ENCODE measurements around the gene HIPK4. TPM values are rescaled to one million over a fixed set of nuclear protein-coding genes. Genes with fewer than 3 reads are reported as not detected.

HIPK4 gene
- total and polyA plus RNA-seq, 2 of the 4 experiments (the other 2 are of a cell fraction): 0.12 to 0.18 TPM

- Histone ChIP-seq H3K4me3 (ENCODE audit: insufficient read depth, low read depth, low read length) (no peak overlapping the region), H2BK20ac (ENCODE audit: low read depth, low read length) (no peak overlapping the region), H3K79me1 (ENCODE audit: low read depth in 1 of 2, low read length in 2 of 2) (peaks cover 5 to 34% of the 10 kb centered on the region in 2 experiments; a peak in 3 of 4 replicates), H3K9me1 (ENCODE audit: insufficient read depth, low read length) (no peaks in the 10 kb centered on the region), H3K56ac (ENCODE audit: extremely low read depth, insufficient read depth, low read length) (no peak overlapping the region), H2AK9ac (replicated peaks; ENCODE audit: low read depth, low read length, poor library complexity) (no peak overlapping the region), H4K5ac (ENCODE audit: low read depth, low read length) (no peak overlapping the region), H3K4ac (ENCODE audit: low read depth, low read length) (no peak overlapping the region), H2BK15ac (ENCODE audit: low read depth, low read length) (no peak overlapping the region), H3K27me3 (ENCODE audit: control insufficient read depth, insufficient read depth, low read length) (no peaks in the 10 kb centered on the region), H3K27ac (ENCODE audit: insufficient read depth, low read length) (no peak overlapping the region), H2BK120ac (ENCODE audit: low read depth, low read length) (no peak overlapping the region), H4K8ac (ENCODE audit: low read depth in 2 of 2, low read length in 2 of 2) (no peak overlapping the region), H3K14ac (replicated peaks; ENCODE audit: low read depth, low read length) (no peak overlapping the region), H3K18ac (ENCODE audit: low read depth, low read length) (no peak overlapping the region), H3K4me1 (ENCODE audit: control insufficient read depth, insufficient read depth, low read length) (no peaks in the 10 kb centered on the region), H4K91ac (ENCODE audit: insufficient read depth, low read depth, low read length) (no peak overlapping the region), H2AFZ (replicated peaks; ENCODE audit: low read length, poor library complexity) (no peak overlapping the region), H2AK5ac (ENCODE audit: low read depth, low read length) (no peak overlapping the region), H4K20me1 (ENCODE audit: insufficient read depth, low read length) (peaks cover 9% of the 10 kb centered on the region; the same call in 1 of the 2 replicates), H3K9me3 (ENCODE audit: control insufficient read depth, insufficient read depth, low read length) (no peaks in the 10 kb centered on the region), H3K4me2 (ENCODE audit: low read depth, low read length) (no peak overlapping the region), H3K23ac (ENCODE audit: low read depth, low read length) (no peak overlapping the region), H2BK5ac (ENCODE audit: low read depth, low read length, poor library complexity, severe bottlenecking) (no peak overlapping the region), H3K9ac (ENCODE audit: low read depth, low read length) (no peak overlapping the region), H3K36me3 (ENCODE audit: control insufficient read depth, insufficient read depth, low read length) (peaks cover 23% of the 10 kb centered on the region)
- intact Hi-C loops (cut with micrococcal nuclease): no loop called here
- 100% methylated on average over 1 of the region's 2 CpGs; no CpG with 5 or more reads in 1 of the 2 experiments for WGBS, 2 experiments (ENCODE audit: extremely low coverage in 2 of 2, insufficient read length in 1 of 2)
- ATAC-seq (ENCODE audit: low read depth): no peak
- dilution Hi-C loops (cut with HindIII; ENCODE audit: low sequenced_read_pairs, unreplicated experiment): no loop called here
- in situ Hi-C loops (cut with MboI; ENCODE audit: low sequenced_read_pairs): no loop called here
- CTCF ChIA-PET: no interaction called here
- DNase-seq: no peak
- no TSS peak for BruUV-seq (replicated peaks)
- no peak for TF ChIP-seq RAD21 (IDR thresholded peaks at IDR 0.05; ENCODE audit: low read length)
- TF ChIP-seq CEBPB (IDR thresholded peaks at IDR 0.05; ENCODE audit: low read depth, low read length): no peak
- TF ChIP-seq, protein P1, sequence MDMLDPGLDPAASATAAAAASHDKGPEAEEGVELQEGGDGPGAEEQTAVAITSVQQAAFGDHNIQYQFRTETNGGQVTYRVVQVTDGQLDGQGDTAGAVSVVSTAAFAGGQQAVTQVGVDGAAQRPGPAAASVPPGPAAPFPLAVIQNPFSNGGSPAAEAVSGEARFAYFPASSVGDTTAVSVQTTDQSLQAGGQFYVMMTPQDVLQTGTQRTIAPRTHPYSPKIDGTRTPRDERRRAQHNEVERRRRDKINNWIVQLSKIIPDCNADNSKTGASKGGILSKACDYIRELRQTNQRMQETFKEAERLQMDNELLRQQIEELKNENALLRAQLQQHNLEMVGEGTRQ (IDR thresholded peaks at IDR 0.05; ENCODE audit: low read depth, low read length): no peak
- TF ChIP-seq BHLHE40 (IDR thresholded peaks at IDR 0.05; ENCODE audit: low read depth, low read length): no peak
- TF ChIP-seq, protein P2, sequence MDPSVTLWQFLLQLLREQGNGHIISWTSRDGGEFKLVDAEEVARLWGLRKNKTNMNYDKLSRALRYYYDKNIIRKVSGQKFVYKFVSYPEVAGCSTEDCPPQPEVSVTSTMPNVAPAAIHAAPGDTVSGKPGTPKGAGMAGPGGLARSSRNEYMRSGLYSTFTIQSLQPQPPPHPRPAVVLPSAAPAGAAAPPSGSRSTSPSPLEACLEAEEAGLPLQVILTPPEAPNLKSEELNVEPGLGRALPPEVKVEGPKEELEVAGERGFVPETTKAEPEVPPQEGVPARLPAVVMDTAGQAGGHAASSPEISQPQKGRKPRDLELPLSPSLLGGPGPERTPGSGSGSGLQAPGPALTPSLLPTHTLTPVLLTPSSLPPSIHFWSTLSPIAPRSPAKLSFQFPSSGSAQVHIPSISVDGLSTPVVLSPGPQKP (IDR thresholded peaks at IDR 0.05; ENCODE audit: borderline replicate concordance, low read depth, low read length): no peak
- POLR2A ChIA-PET (ENCODE audit: unreplicated experiment): no interaction called here
Observed at GRCh38 chr19:40336601-40336900, 53.4 kb downstream of the HIPK4 start.

Data from IMR-90 (cell line).